OCI-LY7 (cell line): ENCODE measurements around the gene RPS21.

Source experiments
- EZH2phosphoT487 ChIP-seq: fragments of 200-600 bp; sonication (generic); IDR thresholded peaks from 2 replicates; pipeline ENCODE4 v1.6.1; 2018; ENCODE audit warnings: low read depth, borderline replicate concordance, mild to moderate bottlenecking, mixed run types, antibody characterized with exemption, low read length, moderate library complexity, mixed read lengths
- TF ChIP-seq, protein P1 (sequence below): fragments of 200-600 bp; sonication (generic); conservative IDR thresholded peaks from 2 replicates; pipeline ENCODE4 v1.5.1; 2014; ENCODE audit warnings: mild to moderate bottlenecking, antibody characterized with exemption, low read length, moderate library complexity, mixed read lengths

GRCh38 chr20:62425281-62426058, 38.6 kb downstream of the RPS21 start:
- TF ChIP-seq, protein P1, sequence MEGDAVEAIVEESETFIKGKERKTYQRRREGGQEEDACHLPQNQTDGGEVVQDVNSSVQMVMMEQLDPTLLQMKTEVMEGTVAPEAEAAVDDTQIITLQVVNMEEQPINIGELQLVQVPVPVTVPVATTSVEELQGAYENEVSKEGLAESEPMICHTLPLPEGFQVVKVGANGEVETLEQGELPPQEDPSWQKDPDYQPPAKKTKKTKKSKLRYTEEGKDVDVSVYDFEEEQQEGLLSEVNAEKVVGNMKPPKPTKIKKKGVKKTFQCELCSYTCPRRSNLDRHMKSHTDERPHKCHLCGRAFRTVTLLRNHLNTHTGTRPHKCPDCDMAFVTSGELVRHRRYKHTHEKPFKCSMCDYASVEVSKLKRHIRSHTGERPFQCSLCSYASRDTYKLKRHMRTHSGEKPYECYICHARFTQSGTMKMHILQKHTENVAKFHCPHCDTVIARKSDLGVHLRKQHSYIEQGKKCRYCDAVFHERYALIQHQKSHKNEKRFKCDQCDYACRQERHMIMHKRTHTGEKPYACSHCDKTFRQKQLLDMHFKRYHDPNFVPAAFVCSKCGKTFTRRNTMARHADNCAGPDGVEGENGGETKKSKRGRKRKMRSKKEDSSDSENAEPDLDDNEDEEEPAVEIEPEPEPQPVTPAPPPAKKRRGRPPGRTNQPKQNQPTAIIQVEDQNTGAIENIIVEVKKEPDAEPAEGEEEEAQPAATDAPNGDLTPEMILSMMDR, result no peak
- TF ChIP-seq EZH2phosphoT487, result no peak
